Right cardiac atrium (tissue), 5 donors: ENCODE measurements around the gene CNOT2. TPM values are rescaled to one million over a fixed set of nuclear protein-coding genes. Genes with fewer than 3 reads are reported as not detected.

Source experiments
- ATAC-seq, 2 donors: fragments of 200-7000 bp; cut with Tn5 transposase; one replicate each; pipeline versions ENCODE4 v1.8.0 to v1.9.1; 2020; ENCODE audit warnings: moderate library complexity in 2 of 2, mild to moderate bottlenecking in 1 of 2
- DNase-seq, 3 donors: peaks; one replicate each; pipeline ENCODE4 v3.0.0-alpha.2; 2020
- H3K27ac ChIP-seq: one replicate; pipeline ENCODE4 v1.5.1; 2013; ENCODE audit warnings: mild to moderate bottlenecking, low read length, control low read depth, moderate library complexity
- H3K27me3 ChIP-seq: one replicate; pipeline ENCODE4 v1.6.1; 2013; ENCODE audit not compliant: control insufficient read depth, insufficient read depth
- H3K4me1 ChIP-seq: one replicate; pipeline ENCODE4 v1.6.1; 2013; ENCODE audit warnings: low read length; ENCODE audit not compliant: control insufficient read depth, insufficient read depth
- H3K4me3 ChIP-seq: one replicate; pipeline ENCODE4 v1.5.1; 2013; ENCODE audit warnings: low read length, control low read depth
- H3K9me3 ChIP-seq: one replicate; pipeline ENCODE4 v1.6.1; 2013; ENCODE audit warnings: low read length; ENCODE audit not compliant: control insufficient read depth
- WGBS: extraction: QIAGEN DNeasy Blood & Tissue Kit; methylation state at CpG from one replicate; pipeline ENCODE4 v1.1.7; 2013; 5-methylcytosine and 5-hydroxymethylcytosine counted together
- intact Hi-C, 4 donors: fragments of 100-400 bp; cut with DNase I; formaldehyde crosslinking; loops; one replicate each; pipeline versions ENCODE4 v1.11.0 to v1.14.0; 2022 to 2023
- long read RNA-seq, 4 donors: library from polyadenylated mRNA; unstranded; transcript quantifications; one replicate each; pipeline ENCODE4 v2.0.0, GENCODE V29; 2020 to 2021
- polyA plus RNA-seq: library from polyadenylated mRNA; stranded (reverse); fragments of 200-250 nt; gene quantifications from one replicate; pipeline ENCODE4 v1.2.3, GENCODE V29; 2013
- total RNA-seq, 4 donors: library from RNA; stranded (reverse); fragmentation: NEBNext Ultra II Directional; extraction: Animal tissue kit (Norgen Biotek cat#: 25700); gene quantifications; one replicate each; pipeline ENCODE4 v1.2.1, GENCODE V29; 2021
- donor health status: healthy with polysubstance abuse.
- donor health status: DM: no; HTN: yes; CAD: no.
- donor health status: DM: no; HTN: no; CAD: no.
- donor health status: DM: no; HTN: yes; CAD: no; lungs with severe emphysema.
- donor health status: DM: yes; HTN: yes; CAD: no.

The CNOT2 gene
- 10 to 100 TPM; 41.7 to 52.7 (median 42.9) TPM for total RNA-seq
- 18.5 TPM for polyA plus RNA-seq
- long read RNA-seq, donor 1, transcript CNOT2-201 (16 exons, 3,282 nt): major isoform, 58 of 81 reads
- long read RNA-seq, donor 1, partial matches to known transcripts: 6 of 81 reads
- long read RNA-seq, donor 1, other reads (novel, unspliced or antisense): 14 of 81 reads
- long read RNA-seq, donor 2, transcript CNOT2-201 (16 exons, 3,282 nt): major isoform, 25 of 42 reads
- long read RNA-seq, donor 2, partial matches to known transcripts: 5 of 42 reads
- long read RNA-seq, donor 2, other reads (novel, unspliced or antisense): 12 of 42 reads
- long read RNA-seq, donor 3, transcript CNOT2-201 (16 exons, 3,282 nt): major isoform, 172 of 251 reads
- long read RNA-seq, donor 3, partial matches to known transcripts: 21 of 251 reads
- long read RNA-seq, donor 3, other reads (novel, unspliced or antisense): 57 of 251 reads
- long read RNA-seq, donor 4, transcript CNOT2-201 (16 exons, 3,282 nt): major isoform, 40 of 59 reads
- long read RNA-seq, donor 4, partial matches to known transcripts: 2 of 59 reads
- long read RNA-seq, donor 4, other reads (novel, unspliced or antisense): 17 of 59 reads

GRCh38 chr12:70242695-70243509 lies at the start of gene CNOT2:
TSS of gene CNOT2 (plus strand) at chr12:70243433. CDS start at chr12:70278227, 34,794 bp downstream.
- no peaks in the 10 kb centered on the region for H3K27me3 ChIP-seq
- ATAC-seq: peak; percentile 98
- H3K4me3 ChIP-seq: peak within 1 kb of the TSS; percentile 86
- H3K9me3 ChIP-seq: no peaks in the 10 kb centered on the region
- DNase-seq: peak; percentile 92 to 96 (median 95)
- intact Hi-C loops: loop anchor here in 1 of 4 donors (10.0 kb wide), 1 partner anchor 122 kb away; the partner anchor contains the start of gene KCNMB4
- H3K27ac ChIP-seq: peak within 1 kb of the TSS; percentile 97
- under 1% methylated on average over 64 of the region's 64 CpGs for WGBS
- no peaks in the 10 kb centered on the region for H3K4me1 ChIP-seq

GRCh38 chr12:70194076-70194475 lies 49.2 kb upstream of the CNOT2 start:
- intact Hi-C loops: no loop called here
- Histone ChIP-seq H3K4me1 (no peaks in the 10 kb centered on the region), H3K9me3 (no peaks in the 10 kb centered on the region), H3K27ac (no peak overlapping the region), H3K27me3 (no peaks in the 10 kb centered on the region), H3K4me3 (no peak overlapping the region)
- ATAC-seq (no peak), DNase-seq (no peak)

- intact Hi-C loops: no loop called here
- Histone ChIP-seq H3K27me3 (no peaks in the 10 kb centered on the region), H3K4me1 (no peaks in the 10 kb centered on the region), H3K4me3 (no peak overlapping the region), H3K9me3 (no peaks in the 10 kb centered on the region), H3K27ac (no peak overlapping the region)
- ATAC-seq: peak in 1 of 2 donors; percentile 36
- DNase-seq: no peak
- WGBS: 63% methylated on average over 1 of the region's 1 CpG
Observed at GRCh38 chr12:70196811-70197281, 46.4 kb upstream of the CNOT2 start.

- intact Hi-C loops: no loop called here
- H3K9me3 ChIP-seq: no peaks in the 10 kb centered on the region
- H3K4me3 ChIP-seq: no peak overlapping the region
- ATAC-seq (no peak), DNase-seq (no peak)
- H3K27ac ChIP-seq: no peak overlapping the region
- no peaks in the 10 kb centered on the region for H3K27me3 ChIP-seq
- H3K4me1 ChIP-seq: no peaks in the 10 kb centered on the region
Observed at GRCh38 chr12:70197345-70197744, 45.9 kb upstream of the CNOT2 start.

GRCh38 chr12:70213707-70214106 lies 29.5 kb upstream of the CNOT2 start:
- no peak for ATAC-seq
- Histone ChIP-seq H3K9me3 (no peaks in the 10 kb centered on the region), H3K4me1 (no peaks in the 10 kb centered on the region), H3K27me3 (no peaks in the 10 kb centered on the region), H3K27ac (no peak overlapping the region), H3K4me3 (no peak overlapping the region)
- intact Hi-C loops: no loop called here
- DNase-seq: no peak

GRCh38 chr12:70214972-70215617 lies 28.1 kb upstream of the CNOT2 start:
- intact Hi-C loops: no loop called here
- no peak overlapping the region for H3K4me3 ChIP-seq
- H3K9me3 ChIP-seq: no peaks in the 10 kb centered on the region
- no peak overlapping the region for H3K27ac ChIP-seq
- 92% methylated on average over 2 of the region's 2 CpGs for WGBS
- H3K4me1 ChIP-seq: no peaks in the 10 kb centered on the region
- DNase-seq (no peak), ATAC-seq (no peak)
- no peaks in the 10 kb centered on the region for H3K27me3 ChIP-seq

GRCh38 chr12:70217416-70217815 lies 25.8 kb upstream of the CNOT2 start:
- no peaks in the 10 kb centered on the region for H3K4me1 ChIP-seq
- H3K27ac ChIP-seq: no peak overlapping the region
- no peak overlapping the region for H3K4me3 ChIP-seq
- intact Hi-C loops: no loop called here
- no peaks in the 10 kb centered on the region for H3K9me3 ChIP-seq
- DNase-seq (no peak), ATAC-seq (no peak)
- H3K27me3 ChIP-seq: no peaks in the 10 kb centered on the region

GRCh38 chr12:70221626-70222025 lies 21.6 kb upstream of the CNOT2 start:
- intact Hi-C loops: no loop called here
- H3K9me3 ChIP-seq: no peaks in the 10 kb centered on the region
- H3K27ac ChIP-seq: no peak overlapping the region
- H3K4me3 ChIP-seq: no peak overlapping the region
- ATAC-seq (no peak), DNase-seq (no peak)
- no peaks in the 10 kb centered on the region for H3K27me3 ChIP-seq
- H3K4me1 ChIP-seq: no peaks in the 10 kb centered on the region

GRCh38 chr12:70227911-70228310 lies 15.3 kb upstream of the CNOT2 start:
- Histone ChIP-seq H3K27ac (no peak overlapping the region), H3K4me1 (no peaks in the 10 kb centered on the region), H3K9me3 (no peaks in the 10 kb centered on the region), H3K27me3 (no peaks in the 10 kb centered on the region), H3K4me3 (no peak overlapping the region)
- intact Hi-C loops: no loop called here
- DNase-seq: no peak
- 87% methylated on average over 2 of the region's 2 CpGs for WGBS
- ATAC-seq: no peak

- no peaks in the 10 kb centered on the region for H3K4me1 ChIP-seq
- ATAC-seq (no peak), DNase-seq (no peak)
- H3K27me3 ChIP-seq: no peaks in the 10 kb centered on the region
- H3K4me3 ChIP-seq: no peak overlapping the region
- intact Hi-C loops: no loop called here
- H3K9me3 ChIP-seq: no peaks in the 10 kb centered on the region
- no peak overlapping the region for H3K27ac ChIP-seq
- WGBS: 93% methylated on average over 2 of the region's 2 CpGs
Observed at GRCh38 chr12:70230934-70231606, 12.2 kb upstream of the CNOT2 start.
